ENCODE results near the gene ZNF512B. TPM values are rescaled to one million over a fixed set of nuclear protein-coding genes. Genes with fewer than 3 reads are reported as not detected.

The ZNF512B gene
- total and polyA plus RNA-seq, 2 donors (not counting 3 experiments of a cell fraction or from before 2014, with no cell fraction given), result 8.7 to 30.0 TPM

DNA sequence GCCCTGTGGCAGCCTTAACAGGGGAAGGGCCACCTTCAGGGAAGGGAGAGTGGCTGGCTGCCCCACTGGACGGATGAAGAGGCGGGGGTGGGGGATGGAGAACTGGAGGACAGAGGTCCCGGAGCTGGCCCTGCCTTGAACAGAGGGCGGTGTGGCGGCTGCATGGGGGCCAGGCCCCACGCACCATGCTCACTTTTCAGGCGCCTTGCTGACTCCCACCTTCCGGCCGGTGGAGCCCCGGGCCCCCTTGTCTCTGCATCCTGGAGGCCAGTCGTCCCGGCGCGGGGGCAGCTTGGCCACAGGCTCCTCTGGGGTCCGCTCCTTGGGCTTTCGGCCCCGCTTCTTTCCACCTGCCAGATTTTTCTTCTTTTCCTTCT, 10.0 kb downstream of the ZNF512B start:
- no peak overlapping the region for H3K27ac ChIP-seq (ENCODE audit: insufficient read depth, low read depth, low read length)
- FAIRE-seq (no peak), DNase-seq (ENCODE audit: low read depth, low spot score) (no peak)
- H3K4me3 ChIP-seq (replicated peaks in 1 of 3; ENCODE audit: insufficient read depth in 1 of 3, low read depth in 1 of 3, low read length in 3 of 3), result no peak overlapping the region
- no peaks in the 10 kb centered on the region for H3K27me3 ChIP-seq (ENCODE audit: control insufficient read depth in 2 of 2, insufficient read depth in 2 of 2, low read length in 2 of 2)
- H3K79me2 ChIP-seq (ENCODE audit: control insufficient read depth, insufficient read depth, low read length), result peaks cover 12% of the 10 kb centered on the region
- dilution Hi-C loops (cut with MboI; ENCODE audit: extremely low pct_ligation_motif_present, low sequenced_read_pairs), result no loop called here
- TF ChIP-seq EZH2 (IDR thresholded peaks at IDR 0.05; ENCODE audit: borderline replicate concordance, low read depth, low read length, severe bottlenecking) (no peak), POLR2A (IDR thresholded peaks at IDR 0.05; ENCODE audit: low read depth, low read length) (no peak), POLR2AphosphoS5 (IDR thresholded peaks at IDR 0.05; ENCODE audit: insufficient read depth, low read depth, low read length) (no peak), MAX (IDR thresholded peaks at IDR 0.05; ENCODE audit: insufficient read depth, insufficient read length) (no peak), FOS (IDR thresholded peaks at IDR 0.05; ENCODE audit: borderline replicate concordance, insufficient read depth, low read length) (no peak), JUN (IDR thresholded peaks at IDR 0.05; ENCODE audit: borderline replicate concordance, insufficient read depth, insufficient read length, low read depth) (no peak), GATA2 (IDR thresholded peaks at IDR 0.05; ENCODE audit: insufficient read depth, insufficient read length, low read depth, low read length) (no peak), MYC (IDR thresholded peaks at IDR 0.05; ENCODE audit: low read depth, low read length) (no peak)
- TF ChIP-seq, protein P1, sequence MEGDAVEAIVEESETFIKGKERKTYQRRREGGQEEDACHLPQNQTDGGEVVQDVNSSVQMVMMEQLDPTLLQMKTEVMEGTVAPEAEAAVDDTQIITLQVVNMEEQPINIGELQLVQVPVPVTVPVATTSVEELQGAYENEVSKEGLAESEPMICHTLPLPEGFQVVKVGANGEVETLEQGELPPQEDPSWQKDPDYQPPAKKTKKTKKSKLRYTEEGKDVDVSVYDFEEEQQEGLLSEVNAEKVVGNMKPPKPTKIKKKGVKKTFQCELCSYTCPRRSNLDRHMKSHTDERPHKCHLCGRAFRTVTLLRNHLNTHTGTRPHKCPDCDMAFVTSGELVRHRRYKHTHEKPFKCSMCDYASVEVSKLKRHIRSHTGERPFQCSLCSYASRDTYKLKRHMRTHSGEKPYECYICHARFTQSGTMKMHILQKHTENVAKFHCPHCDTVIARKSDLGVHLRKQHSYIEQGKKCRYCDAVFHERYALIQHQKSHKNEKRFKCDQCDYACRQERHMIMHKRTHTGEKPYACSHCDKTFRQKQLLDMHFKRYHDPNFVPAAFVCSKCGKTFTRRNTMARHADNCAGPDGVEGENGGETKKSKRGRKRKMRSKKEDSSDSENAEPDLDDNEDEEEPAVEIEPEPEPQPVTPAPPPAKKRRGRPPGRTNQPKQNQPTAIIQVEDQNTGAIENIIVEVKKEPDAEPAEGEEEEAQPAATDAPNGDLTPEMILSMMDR (IDR thresholded peaks at IDR 0.05; ENCODE audit: extremely low read depth in 1 of 2, insufficient read depth in 1 of 2, low read depth in 1 of 2, low read length in 2 of 2), result no peak
- no TSS peak for BruUV-seq (replicated peaks)
- no peaks in the 10 kb centered on the region for H3K9me1 ChIP-seq (replicated peaks; ENCODE audit: control insufficient read depth, extremely low read depth, insufficient read depth, low read length)
- H3K9ac ChIP-seq (replicated peaks; ENCODE audit: extremely low read depth, insufficient read depth, low read length), result no peak overlapping the region
- H3K4me2 ChIP-seq (ENCODE audit: insufficient read depth, low read length), result no peak overlapping the region
- H3K4me1 ChIP-seq (ENCODE audit: control insufficient read depth, extremely low read depth, insufficient read depth, low read length), result peaks cover 10% of the 10 kb centered on the region
- CTCF ChIA-PET, result no interaction called here
- POLR2A ChIA-PET, result interaction anchor here (0.5 kb wide), 1 partner anchor 123 kb away, joined by 3 read pairs; no protein-coding TSS in a partner anchor
- H3K36me3 ChIP-seq (ENCODE audit: control insufficient read depth in 2 of 2, extremely low read depth in 1 of 2, insufficient read depth in 2 of 2, low read length in 2 of 2), result peaks cover 7 to 39% of the 10 kb centered on the region in 2 experiments
- H3K9me3 ChIP-seq (replicated peaks; ENCODE audit: control insufficient read depth, insufficient read depth, low read length), result no peaks in the 10 kb centered on the region
- H4K20me1 ChIP-seq (replicated peaks; ENCODE audit: control insufficient read depth, extremely low read depth, insufficient read depth, low read length), result no peaks in the 10 kb centered on the region
- H2AFZ ChIP-seq (ENCODE audit: low read depth, low read length), result no peak overlapping the region
- intact Hi-C loops (cut with micrococcal nuclease), result loop anchor here (5.0 kb wide), 1 partner anchor 252 kb away; the partner anchor contains the start of genes ARFRP1 and ZGPAT

All from endothelial cell of umbilical vein (primary cell).